Peyer's patch (tissue), 4 donors: Measurements from ENCODE around the gene XYLT1. TPM values are rescaled to one million over a fixed set of nuclear protein-coding genes. Genes with fewer than 3 reads are reported as not detected.

Experiments used
- DNase-seq, 3 donors: peaks; one replicate each; pipeline ENCODE4 v3.0.0-alpha.2; 2017 to 2019
- H3K27ac ChIP-seq, 4 donors: fragments of 200-600 bp; sonication (generic); one replicate each; pipeline ENCODE4 v1.5.1; 2016 to 2019
- H3K27me3 ChIP-seq, 2 donors: fragments of 200-600 bp; sonication (generic); one replicate each; pipeline ENCODE4 v1.5.1; 2019
- H3K36me3 ChIP-seq, 3 donors: fragments of 200-600 bp; sonication (generic); one replicate each; pipeline ENCODE4 v1.5.1; 2016 to 2019
- H3K4me1 ChIP-seq, 4 donors: fragments of 200-600 bp; sonication (generic); one replicate each; pipeline ENCODE4 v1.5.1; 2016 to 2019
- H3K4me3 ChIP-seq, 4 donors: fragments of 200-600 bp; sonication (generic); 1 replicate in 3 of 4; 2 replicates in 1 of 4; pipeline ENCODE4 v1.5.1; 2016 to 2019; ENCODE audit warnings: mild to moderate bottlenecking in 1 of 4
- H3K9me3 ChIP-seq, 4 donors: fragments of 200-600 bp; sonication (generic); one replicate each; pipeline ENCODE4 v1.5.1; 2016 to 2019; ENCODE audit warnings: mild to moderate bottlenecking in 1 of 4
- POLR2A ChIP-seq, 2 donors: fragments of 450-650 bp; IDR thresholded peaks; one replicate each; pipeline ENCODE4 v1.5.1; 2017; ENCODE audit warnings: antibody characterized with exemption in 2 of 2, mild to moderate bottlenecking in 2 of 2, moderate library complexity in 2 of 2
- total RNA-seq, 4 donors: library from RNA; depleted of rRNA; stranded (reverse); fragments of >200 nt; gene quantifications; one replicate each; pipeline ENCODE4 v1.1.0, GENCODE V29; 2016
- TF ChIP-seq, protein P1 (sequence below), 6 experiments: fragments of 450-650 bp in 4 of 6; fragments of 200-600 bp in 2 of 6; sonication (generic) in 1 of 6; IDR thresholded peaks; one replicate each; pipeline ENCODE4 v1.5.1; 2017 to 2019; ENCODE audit warnings: antibody characterized with exemption in 6 of 6, mild to moderate bottlenecking in 3 of 6, moderate library complexity in 1 of 6

The XYLT1 gene
- total RNA-seq, 4 donors from 2014 or later, result 18.7 to 42.1 (median 37.7) TPM

GRCh38 chr16:17225541-17225940 lies 245.2 kb downstream of the XYLT1 start:
- H3K27ac ChIP-seq, result peak overlapping the region; percentile 22 to 63 (median 45)
- no peaks in the 10 kb centered on the region for H3K27me3 ChIP-seq
- H3K4me3 ChIP-seq, result no peak overlapping the region
- no peak for DNase-seq
- TF ChIP-seq, protein P1, sequence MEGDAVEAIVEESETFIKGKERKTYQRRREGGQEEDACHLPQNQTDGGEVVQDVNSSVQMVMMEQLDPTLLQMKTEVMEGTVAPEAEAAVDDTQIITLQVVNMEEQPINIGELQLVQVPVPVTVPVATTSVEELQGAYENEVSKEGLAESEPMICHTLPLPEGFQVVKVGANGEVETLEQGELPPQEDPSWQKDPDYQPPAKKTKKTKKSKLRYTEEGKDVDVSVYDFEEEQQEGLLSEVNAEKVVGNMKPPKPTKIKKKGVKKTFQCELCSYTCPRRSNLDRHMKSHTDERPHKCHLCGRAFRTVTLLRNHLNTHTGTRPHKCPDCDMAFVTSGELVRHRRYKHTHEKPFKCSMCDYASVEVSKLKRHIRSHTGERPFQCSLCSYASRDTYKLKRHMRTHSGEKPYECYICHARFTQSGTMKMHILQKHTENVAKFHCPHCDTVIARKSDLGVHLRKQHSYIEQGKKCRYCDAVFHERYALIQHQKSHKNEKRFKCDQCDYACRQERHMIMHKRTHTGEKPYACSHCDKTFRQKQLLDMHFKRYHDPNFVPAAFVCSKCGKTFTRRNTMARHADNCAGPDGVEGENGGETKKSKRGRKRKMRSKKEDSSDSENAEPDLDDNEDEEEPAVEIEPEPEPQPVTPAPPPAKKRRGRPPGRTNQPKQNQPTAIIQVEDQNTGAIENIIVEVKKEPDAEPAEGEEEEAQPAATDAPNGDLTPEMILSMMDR (IDR thresholded peaks at IDR 0.05), result no peak
- TF ChIP-seq POLR2A (IDR thresholded peaks at IDR 0.05), result no peak
- no peaks in the 10 kb centered on the region for H3K36me3 ChIP-seq
- peaks cover 0 to 27% (median 3%) of the 10 kb centered on the region in 4 donors for H3K4me1 ChIP-seq
- H3K9me3 ChIP-seq, result no peaks in the 10 kb centered on the region

GRCh38 chr16:17224879-17225281 lies 245.9 kb downstream of the XYLT1 start:
- no peak overlapping the region for H3K4me3 ChIP-seq
- no peak for TF ChIP-seq POLR2A (IDR thresholded peaks at IDR 0.05)
- TF ChIP-seq, protein P1 (IDR thresholded peaks at IDR 0.05), result no peak
- no peaks in the 10 kb centered on the region for H3K9me3 ChIP-seq
- H3K27ac ChIP-seq, result peak overlapping the region; percentile 22 to 63 (median 45)
- peaks cover 0 to 27% (median 3%) of the 10 kb centered on the region in 4 donors for H3K4me1 ChIP-seq
- DNase-seq, result peak in 2 of 3 donors; percentile 29 to 76
- no peaks in the 10 kb centered on the region for H3K36me3 ChIP-seq
- H3K27me3 ChIP-seq, result no peaks in the 10 kb centered on the region

- H3K27me3 ChIP-seq, result no peaks in the 10 kb centered on the region
- H3K4me1 ChIP-seq, result peaks cover 0 to 27% (median 3%) of the 10 kb centered on the region in 4 donors
- TF ChIP-seq, protein P1 (IDR thresholded peaks at IDR 0.05), result no peak
- TF ChIP-seq POLR2A (IDR thresholded peaks at IDR 0.05), result no peak
- no peaks in the 10 kb centered on the region for H3K9me3 ChIP-seq
- DNase-seq, result no peak
- no peaks in the 10 kb centered on the region for H3K36me3 ChIP-seq
- H3K4me3 ChIP-seq, result no peak overlapping the region
- H3K27ac ChIP-seq, result peak overlapping the region in 3 of 4 donors; percentile 40 to 63 (median 45)
These were observed 246.4 kb downstream of the XYLT1 start for GRCh38 chr16:17224350-17224749.

DNA sequence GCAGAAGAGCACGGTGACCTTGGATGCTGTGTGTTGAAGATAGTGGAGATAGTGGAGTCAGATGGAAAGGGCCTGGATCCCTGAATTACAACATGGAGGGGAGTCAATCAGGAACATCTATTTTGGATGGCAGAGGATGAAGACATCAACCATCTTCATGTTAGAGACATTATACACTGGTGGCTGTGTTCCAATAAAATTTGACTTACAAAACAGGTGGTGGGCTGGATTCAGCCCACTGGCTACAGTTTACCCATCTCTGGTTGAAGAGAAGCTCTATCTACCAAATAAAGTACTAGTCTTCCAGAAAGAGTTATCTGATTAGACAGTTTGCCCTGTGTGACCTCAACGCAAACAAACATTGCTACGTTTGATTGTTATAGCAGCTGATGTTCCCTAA lies 247.2 kb downstream of the XYLT1 start:
- H3K4me3 ChIP-seq, result no peak overlapping the region
- no peak for TF ChIP-seq POLR2A (IDR thresholded peaks at IDR 0.05)
- TF ChIP-seq, protein P1 (IDR thresholded peaks at IDR 0.05), result no peak
- H3K4me1 ChIP-seq, result peaks cover 0 to 27% (median 3%) of the 10 kb centered on the region in 4 donors

DNA sequence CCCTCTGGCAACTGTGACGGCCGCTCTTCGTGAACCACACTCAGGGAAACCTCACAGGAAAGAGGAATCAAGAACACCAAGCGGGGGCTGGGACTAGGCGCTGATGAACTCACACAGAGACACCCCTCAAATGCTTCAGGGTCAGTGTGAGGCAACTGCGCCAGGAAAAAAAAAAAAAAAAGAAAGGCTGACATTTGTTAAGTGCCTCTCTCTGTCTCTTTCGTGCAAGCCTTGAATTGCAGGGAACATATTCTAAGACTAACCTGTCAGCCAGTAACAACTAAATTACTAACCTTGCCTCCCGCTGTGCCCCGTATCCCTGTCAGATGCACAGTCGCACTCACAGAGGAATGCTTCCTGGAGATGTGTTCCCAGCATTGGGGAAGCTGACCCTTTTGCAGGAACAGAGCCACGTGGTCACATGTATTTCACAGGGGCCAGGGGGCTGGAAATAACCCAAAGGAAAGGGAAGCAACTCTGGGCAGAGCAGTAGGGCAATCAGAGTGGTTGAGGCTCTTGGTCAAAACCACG lies 247.8 kb downstream of the XYLT1 start:
- TF ChIP-seq POLR2A (IDR thresholded peaks at IDR 0.05), result no peak
- TF ChIP-seq, protein P1 (IDR thresholded peaks at IDR 0.05), result no peak
- Histone ChIP-seq H3K9me3 (no peaks in the 10 kb centered on the region), H3K36me3 (no peaks in the 10 kb centered on the region), H3K27me3 (no peaks in the 10 kb centered on the region), H3K4me1 (peaks cover 0 to 27% (median 3%) of the 10 kb centered on the region in 4 donors), H3K4me3 (no peak overlapping the region), H3K27ac (peak overlapping the region in 1 of 4 donors; percentile 9)
- no peak for DNase-seq

More for the DNA sequence above, 247.2 kb downstream of the XYLT1 start:
- no peak for DNase-seq
- Histone ChIP-seq H3K36me3 (no peaks in the 10 kb centered on the region), H3K9me3 (no peaks in the 10 kb centered on the region), H3K27ac (peak overlapping the region in 1 of 4 donors; percentile 9), H3K27me3 (no peaks in the 10 kb centered on the region)
